Neuron (in vitro differentiated cells): Measurements from ENCODE around the gene FHIT.

ENCODE experiments used
- H2AFZ ChIP-seq: one replicate; pipeline ENCODE4 v1.6.1; 2013; ENCODE audit warnings: low read depth, mild to moderate bottlenecking, inconsistent platforms, low read length, moderate library complexity
- H3K27me3 ChIP-seq: one replicate; pipeline ENCODE4 v1.6.1; 2013; ENCODE audit warnings: low read length; ENCODE audit not compliant: insufficient read depth
- H3K36me3 ChIP-seq: one replicate; pipeline ENCODE4 v1.6.1; 2013; ENCODE audit warnings: low read length; ENCODE audit not compliant: insufficient read depth
- H3K4me1 ChIP-seq: one replicate; pipeline ENCODE4 v1.6.1; 2013; ENCODE audit warnings: low read length; ENCODE audit not compliant: insufficient read depth
- H3K4me3 ChIP-seq: 2 replicates; pipeline ENCODE4 v1.5.1; 2013; ENCODE audit warnings: mild to moderate bottlenecking, low read length, moderate library complexity
- H3K9me3 ChIP-seq: one replicate; pipeline ENCODE4 v1.6.1; 2013; ENCODE audit warnings: low read length

FHIT gene

GRCh38 chr3:60298141-60298540 is 953.1 kb downstream of the FHIT start:
- Histone ChIP-seq H3K27me3 (no peaks in the 10 kb centered on the region), H3K4me1 (peaks cover 3% of the 10 kb centered on the region), H2AFZ (no peak overlapping the region), H3K36me3 (no peaks in the 10 kb centered on the region), H3K9me3 (no peaks in the 10 kb centered on the region), H3K4me3 (no peak overlapping the region)

- Histone ChIP-seq H3K36me3 (no peaks in the 10 kb centered on the region), H3K27me3 (no peaks in the 10 kb centered on the region), H3K4me3 (no peak overlapping the region), H3K9me3 (no peaks in the 10 kb centered on the region), H2AFZ (no peak overlapping the region), H3K4me1 (peaks cover 20% of the 10 kb centered on the region)
These were observed 957.1 kb downstream of the FHIT start for GRCh38 chr3:60294181-60294580.

GRCh38 chr3:60291115-60291514 is 960.1 kb downstream of the FHIT start:
- Histone ChIP-seq H3K4me3 (no peak overlapping the region), H3K4me1 (peaks cover 17% of the 10 kb centered on the region), H3K27me3 (no peaks in the 10 kb centered on the region), H2AFZ (no peak overlapping the region), H3K9me3 (no peaks in the 10 kb centered on the region), H3K36me3 (no peaks in the 10 kb centered on the region)

GRCh38 chr3:60290122-60290492 is 961.1 kb downstream of the FHIT start:
- H2AFZ ChIP-seq, result peak overlapping the region; percentile 91
- H3K4me1 ChIP-seq, result peaks cover 17% of the 10 kb centered on the region
- H3K4me3 ChIP-seq, result no peak overlapping the region
- H3K27me3 ChIP-seq, result no peaks in the 10 kb centered on the region
- H3K36me3 ChIP-seq, result no peaks in the 10 kb centered on the region
- H3K9me3 ChIP-seq, result no peaks in the 10 kb centered on the region

- no peaks in the 10 kb centered on the region for H3K36me3 ChIP-seq
- H3K9me3 ChIP-seq, result no peaks in the 10 kb centered on the region
- peak overlapping the region; percentile 91 for H2AFZ ChIP-seq
- H3K4me3 ChIP-seq, result no peak overlapping the region
- no peaks in the 10 kb centered on the region for H3K27me3 ChIP-seq
- H3K4me1 ChIP-seq, result peaks cover 17% of the 10 kb centered on the region
These were observed 961.7 kb downstream of the FHIT start for GRCh38 chr3:60289341-60290121.

GRCh38 chr3:60282866-60283265 is 968.4 kb downstream of the FHIT start:
- Histone ChIP-seq H2AFZ (no peak overlapping the region), H3K36me3 (no peaks in the 10 kb centered on the region), H3K4me3 (no peak overlapping the region)

GRCh38 chr3:60281970-60282369 is 969.3 kb downstream of the FHIT start:
- Histone ChIP-seq H2AFZ (no peak overlapping the region), H3K4me3 (no peak overlapping the region), H3K27me3 (no peaks in the 10 kb centered on the region), H3K9me3 (no peaks in the 10 kb centered on the region), H3K4me1 (no peaks in the 10 kb centered on the region), H3K36me3 (no peaks in the 10 kb centered on the region)

More at GRCh38 chr3:60282866-60283265, 968.4 kb downstream of the FHIT start:
- Histone ChIP-seq H3K9me3 (no peaks in the 10 kb centered on the region), H3K27me3 (no peaks in the 10 kb centered on the region), H3K4me1 (no peaks in the 10 kb centered on the region)

- Histone ChIP-seq H3K36me3 (no peaks in the 10 kb centered on the region), H3K4me3 (no peak overlapping the region), H3K27me3 (no peaks in the 10 kb centered on the region), H3K4me1 (no peaks in the 10 kb centered on the region), H3K9me3 (no peaks in the 10 kb centered on the region), H2AFZ (no peak overlapping the region)
These were observed 973.9 kb downstream of the FHIT start for GRCh38 chr3:60277361-60277800.

- H3K27me3 ChIP-seq, result no peaks in the 10 kb centered on the region
- no peak overlapping the region for H3K4me3 ChIP-seq
These were observed 974.6 kb downstream of the FHIT start for GRCh38 chr3:60276615-60277014.

GRCh38 chr3:60274646-60275045 is 976.6 kb downstream of the FHIT start:
- Histone ChIP-seq H3K9me3 (no peaks in the 10 kb centered on the region), H3K27me3 (no peaks in the 10 kb centered on the region)

More at GRCh38 chr3:60276615-60277014, 974.6 kb downstream of the FHIT start:
- H2AFZ ChIP-seq, result no peak overlapping the region
- H3K9me3 ChIP-seq, result no peaks in the 10 kb centered on the region
- no peaks in the 10 kb centered on the region for H3K4me1 ChIP-seq
- no peaks in the 10 kb centered on the region for H3K36me3 ChIP-seq

GRCh38 chr3:60274098-60274497 is 977.2 kb downstream of the FHIT start:
- no peaks in the 10 kb centered on the region for H3K9me3 ChIP-seq
- no peaks in the 10 kb centered on the region for H3K36me3 ChIP-seq
- H3K27me3 ChIP-seq, result no peaks in the 10 kb centered on the region
- H3K4me1 ChIP-seq, result no peaks in the 10 kb centered on the region
- H3K4me3 ChIP-seq, result no peak overlapping the region
- H2AFZ ChIP-seq, result no peak overlapping the region

More at GRCh38 chr3:60274646-60275045, 976.6 kb downstream of the FHIT start:
- H2AFZ ChIP-seq, result no peak overlapping the region
- no peaks in the 10 kb centered on the region for H3K36me3 ChIP-seq
- H3K4me1 ChIP-seq, result no peaks in the 10 kb centered on the region
- no peak overlapping the region for H3K4me3 ChIP-seq

- H3K27me3 ChIP-seq, result no peaks in the 10 kb centered on the region
- no peaks in the 10 kb centered on the region for H3K9me3 ChIP-seq
- H3K36me3 ChIP-seq, result no peaks in the 10 kb centered on the region
- H3K4me3 ChIP-seq, result no peak overlapping the region
- H3K4me1 ChIP-seq, result no peaks in the 10 kb centered on the region
- no peak overlapping the region for H2AFZ ChIP-seq
These were observed 981.4 kb downstream of the FHIT start for GRCh38 chr3:60269829-60270266.

- Histone ChIP-seq H3K4me3 (no peak overlapping the region), H3K27me3 (no peaks in the 10 kb centered on the region), H3K4me1 (no peaks in the 10 kb centered on the region), H2AFZ (no peak overlapping the region), H3K36me3 (no peaks in the 10 kb centered on the region), H3K9me3 (no peaks in the 10 kb centered on the region)
These were observed 981.9 kb downstream of the FHIT start for GRCh38 chr3:60269377-60269776.

- Histone ChIP-seq H3K36me3 (no peaks in the 10 kb centered on the region), H3K4me3 (no peak overlapping the region), H3K4me1 (no peaks in the 10 kb centered on the region), H3K27me3 (no peaks in the 10 kb centered on the region), H3K9me3 (no peaks in the 10 kb centered on the region), H2AFZ (no peak overlapping the region)
These were observed 983.1 kb downstream of the FHIT start for GRCh38 chr3:60268123-60268522.
